Measurements from ENCODE around the gene EXOSC7. TPM values are rescaled to one million over a fixed set of nuclear protein-coding genes. Genes with fewer than 3 reads are reported as not detected.

Gene EXOSC7
- total and polyA plus RNA-seq, 9 of the 15 experiments (the other 6 are each of a cell fraction or from before 2014, with no cell fraction given), result 88.5 to 237 (median 112) TPM

DNA sequence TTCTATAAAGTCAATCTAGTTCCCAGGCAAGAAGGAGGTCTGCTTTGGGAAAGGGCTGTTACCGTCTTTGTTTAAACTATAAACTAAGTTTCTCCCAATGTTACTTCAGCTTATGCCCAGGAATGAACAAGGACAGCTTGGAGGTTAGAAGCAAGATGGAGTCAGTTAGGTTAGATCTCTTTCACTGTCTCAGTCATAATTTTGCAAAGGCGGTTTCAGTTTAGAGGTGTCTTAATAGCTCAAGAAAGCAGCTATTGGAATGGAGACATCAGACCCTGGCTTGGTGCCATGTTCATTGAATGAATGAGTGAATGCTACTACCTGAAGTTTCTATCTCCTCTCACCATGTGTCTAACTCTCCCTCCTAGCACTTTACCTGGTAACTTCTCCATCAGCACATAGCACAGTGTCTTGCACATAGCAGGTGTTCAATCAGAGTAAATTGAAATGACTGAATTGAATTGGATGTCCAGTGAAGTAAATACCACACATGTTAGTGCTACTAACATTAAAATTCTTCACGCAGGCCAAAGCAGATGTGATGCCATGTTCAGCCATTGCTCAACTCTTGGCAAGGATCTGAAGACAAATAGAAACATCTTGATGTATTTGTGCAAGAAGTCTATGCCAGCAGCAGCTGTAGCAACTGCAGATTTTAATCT is 78.3 kb downstream of the EXOSC7 start (continued):
- TF ChIP-seq, protein P1, sequence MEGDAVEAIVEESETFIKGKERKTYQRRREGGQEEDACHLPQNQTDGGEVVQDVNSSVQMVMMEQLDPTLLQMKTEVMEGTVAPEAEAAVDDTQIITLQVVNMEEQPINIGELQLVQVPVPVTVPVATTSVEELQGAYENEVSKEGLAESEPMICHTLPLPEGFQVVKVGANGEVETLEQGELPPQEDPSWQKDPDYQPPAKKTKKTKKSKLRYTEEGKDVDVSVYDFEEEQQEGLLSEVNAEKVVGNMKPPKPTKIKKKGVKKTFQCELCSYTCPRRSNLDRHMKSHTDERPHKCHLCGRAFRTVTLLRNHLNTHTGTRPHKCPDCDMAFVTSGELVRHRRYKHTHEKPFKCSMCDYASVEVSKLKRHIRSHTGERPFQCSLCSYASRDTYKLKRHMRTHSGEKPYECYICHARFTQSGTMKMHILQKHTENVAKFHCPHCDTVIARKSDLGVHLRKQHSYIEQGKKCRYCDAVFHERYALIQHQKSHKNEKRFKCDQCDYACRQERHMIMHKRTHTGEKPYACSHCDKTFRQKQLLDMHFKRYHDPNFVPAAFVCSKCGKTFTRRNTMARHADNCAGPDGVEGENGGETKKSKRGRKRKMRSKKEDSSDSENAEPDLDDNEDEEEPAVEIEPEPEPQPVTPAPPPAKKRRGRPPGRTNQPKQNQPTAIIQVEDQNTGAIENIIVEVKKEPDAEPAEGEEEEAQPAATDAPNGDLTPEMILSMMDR (IDR thresholded peaks at IDR 0.05 in 2 of 3, conservative IDR thresholded peaks at IDR 0.05 in 1 of 3; ENCODE audit: insufficient read depth in 2 of 3, low read depth in 1 of 3, low read length in 3 of 3), result no peak
- TF ChIP-seq PPARD (CRISPR knock-in tag; IDR thresholded peaks at IDR 0.05), result peak; percentile 72; the same call in 1 of the 2 replicates
- TF ChIP-seq BDP1 (IDR thresholded peaks at IDR 0.05; ENCODE audit: insufficient read depth, insufficient read length), result no peak
- no peak for TF ChIP-seq GABPB1 (CRISPR knock-in tag; IDR thresholded peaks at IDR 0.05)
- no peak for TF ChIP-seq ETS1 (conservative IDR thresholded peaks at IDR 0.05; ENCODE audit: control insufficient read depth, low read depth, low read length)
- no peak; the same call in 1 of the 2 replicates for TF ChIP-seq CEBPB (tag; IDR thresholded peaks at IDR 0.05)
- peak; percentile 93 for TF ChIP-seq BCL6 (CRISPR knock-in tag; IDR thresholded peaks at IDR 0.05)
- TF ChIP-seq ZNF668 (CRISPR knock-in tag; IDR thresholded peaks at IDR 0.05), result peak; percentile 97
- no peak for TF ChIP-seq POLR2A (conservative IDR thresholded peaks at IDR 0.05)
- TF ChIP-seq, protein P2, sequence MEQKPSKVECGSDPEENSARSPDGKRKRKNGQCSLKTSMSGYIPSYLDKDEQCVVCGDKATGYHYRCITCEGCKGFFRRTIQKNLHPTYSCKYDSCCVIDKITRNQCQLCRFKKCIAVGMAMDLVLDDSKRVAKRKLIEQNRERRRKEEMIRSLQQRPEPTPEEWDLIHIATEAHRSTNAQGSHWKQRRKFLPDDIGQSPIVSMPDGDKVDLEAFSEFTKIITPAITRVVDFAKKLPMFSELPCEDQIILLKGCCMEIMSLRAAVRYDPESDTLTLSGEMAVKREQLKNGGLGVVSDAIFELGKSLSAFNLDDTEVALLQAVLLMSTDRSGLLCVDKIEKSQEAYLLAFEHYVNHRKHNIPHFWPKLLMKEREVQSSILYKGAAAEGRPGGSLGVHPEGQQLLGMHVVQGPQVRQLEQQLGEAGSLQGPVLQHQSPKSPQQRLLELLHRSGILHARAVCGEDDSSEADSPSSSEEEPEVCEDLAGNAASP (IDR thresholded peaks at IDR 0.05), result no peak
- no peak for TF ChIP-seq SAFB2 (IDR thresholded peaks at IDR 0.05; ENCODE audit: borderline replicate concordance, low read depth, low read length, severe bottlenecking)
- TF ChIP-seq NCOA1 (IDR thresholded peaks at IDR 0.05; ENCODE audit: low read depth), result no peak
- TF ChIP-seq IFI16 (CRISPR knock-in tag; IDR thresholded peaks at IDR 0.05), result peak; percentile 85
- TF ChIP-seq ZEB2 (IDR thresholded peaks at IDR 0.05), result no peak
- TF ChIP-seq, protein P3, sequence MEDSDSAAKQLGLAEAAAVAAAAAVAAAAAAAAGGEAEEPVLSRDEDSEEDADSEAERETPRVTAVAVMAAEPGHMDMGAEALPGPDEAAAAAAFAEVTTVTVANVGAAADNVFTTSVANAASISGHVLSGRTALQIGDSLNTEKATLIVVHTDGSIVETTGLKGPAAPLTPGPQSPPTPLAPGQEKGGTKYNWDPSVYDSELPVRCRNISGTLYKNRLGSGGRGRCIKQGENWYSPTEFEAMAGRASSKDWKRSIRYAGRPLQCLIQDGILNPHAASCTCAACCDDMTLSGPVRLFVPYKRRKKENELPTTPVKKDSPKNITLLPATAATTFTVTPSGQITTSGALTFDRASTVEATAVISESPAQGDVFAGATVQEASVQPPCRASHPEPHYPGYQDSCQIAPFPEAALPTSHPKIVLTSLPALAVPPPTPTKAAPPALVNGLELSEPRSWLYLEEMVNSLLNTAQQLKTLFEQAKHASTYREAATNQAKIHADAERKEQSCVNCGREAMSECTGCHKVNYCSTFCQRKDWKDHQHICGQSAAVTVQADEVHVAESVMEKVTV (CRISPR knock-in tag; IDR thresholded peaks at IDR 0.05), result peak; percentile 32; the same call in 1 of the 2 replicates
- TF ChIP-seq KAT2B (IDR thresholded peaks at IDR 0.05; ENCODE audit: low read depth, low read length), result no peak
- TF ChIP-seq NCOA6 (IDR thresholded peaks at IDR 0.05), result no peak
- TF ChIP-seq, protein P4, sequence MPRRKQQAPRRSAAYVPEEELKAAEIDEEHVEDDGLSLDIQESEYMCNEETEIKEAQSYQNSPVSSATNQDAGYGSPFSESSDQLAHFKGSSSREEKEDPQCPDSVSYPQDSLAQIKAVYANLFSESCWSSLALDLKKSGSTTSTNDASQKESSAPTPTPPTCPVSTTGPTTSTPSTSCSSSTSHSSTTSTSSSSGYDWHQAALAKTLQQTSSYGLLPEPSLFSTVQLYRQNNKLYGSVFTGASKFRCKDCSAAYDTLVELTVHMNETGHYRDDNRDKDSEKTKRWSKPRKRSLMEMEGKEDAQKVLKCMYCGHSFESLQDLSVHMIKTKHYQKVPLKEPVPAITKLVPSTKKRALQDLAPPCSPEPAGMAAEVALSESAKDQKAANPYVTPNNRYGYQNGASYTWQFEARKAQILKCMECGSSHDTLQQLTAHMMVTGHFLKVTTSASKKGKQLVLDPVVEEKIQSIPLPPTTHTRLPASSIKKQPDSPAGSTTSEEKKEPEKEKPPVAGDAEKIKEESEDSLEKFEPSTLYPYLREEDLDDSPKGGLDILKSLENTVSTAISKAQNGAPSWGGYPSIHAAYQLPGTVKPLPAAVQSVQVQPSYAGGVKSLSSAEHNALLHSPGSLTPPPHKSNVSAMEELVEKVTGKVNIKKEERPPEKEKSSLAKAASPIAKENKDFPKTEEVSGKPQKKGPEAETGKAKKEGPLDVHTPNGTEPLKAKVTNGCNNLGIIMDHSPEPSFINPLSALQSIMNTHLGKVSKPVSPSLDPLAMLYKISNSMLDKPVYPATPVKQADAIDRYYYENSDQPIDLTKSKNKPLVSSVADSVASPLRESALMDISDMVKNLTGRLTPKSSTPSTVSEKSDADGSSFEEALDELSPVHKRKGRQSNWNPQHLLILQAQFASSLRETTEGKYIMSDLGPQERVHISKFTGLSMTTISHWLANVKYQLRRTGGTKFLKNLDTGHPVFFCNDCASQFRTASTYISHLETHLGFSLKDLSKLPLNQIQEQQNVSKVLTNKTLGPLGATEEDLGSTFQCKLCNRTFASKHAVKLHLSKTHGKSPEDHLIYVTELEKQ (CRISPR knock-in tag; IDR thresholded peaks at IDR 0.05), result peak; percentile 97
- peak; percentile 85 for TF ChIP-seq ZNF140 (CRISPR knock-in tag; IDR thresholded peaks at IDR 0.05)

Data from K562 (cell line).